ENCODE results near the gene DGKI. TPM values are rescaled to one million over a fixed set of nuclear protein-coding genes. Genes with fewer than 3 reads are reported as not detected.

Gene DGKI
- total RNA-seq, 1 experiment from 2014 or later = not detected

DNA sequence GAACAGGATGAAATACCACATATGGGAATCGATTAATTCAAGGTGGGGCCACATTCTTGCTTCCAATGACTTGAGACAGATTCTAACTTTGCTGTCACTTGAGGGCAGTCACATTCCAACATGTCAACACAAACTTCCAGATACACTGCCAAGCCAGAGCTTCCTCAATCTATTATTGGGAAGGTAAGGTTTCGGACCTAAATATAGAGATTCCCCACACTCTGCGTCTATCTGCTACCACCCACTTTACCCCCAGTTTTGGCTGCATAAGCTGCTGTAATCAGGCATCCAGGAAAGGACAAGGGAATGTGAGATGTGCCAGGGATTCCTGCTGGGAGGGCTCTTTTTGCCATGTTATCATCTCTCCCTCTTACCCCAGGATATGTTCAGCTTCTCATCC is 20.5 kb upstream of the DGKI start:
- H3K4me1 ChIP-seq (ENCODE audit: control insufficient read depth, insufficient read depth, low read length) = no peaks in the 10 kb centered on the region
- ChIA-PET CTCF (interaction anchor here (0.6 kb wide), 1 partner anchor 213 kb away, joined by 3 read pairs; no protein-coding TSS in a partner anchor), POLR2A (no interaction called here)
- H3K36me3 ChIP-seq (ENCODE audit: control insufficient read depth, insufficient read depth, low read length) = no peaks in the 10 kb centered on the region
- ATAC-seq (no peak), DNase-seq (ENCODE audit: low read depth, low spot score) (no peak)
- TF ChIP-seq, protein P1, sequence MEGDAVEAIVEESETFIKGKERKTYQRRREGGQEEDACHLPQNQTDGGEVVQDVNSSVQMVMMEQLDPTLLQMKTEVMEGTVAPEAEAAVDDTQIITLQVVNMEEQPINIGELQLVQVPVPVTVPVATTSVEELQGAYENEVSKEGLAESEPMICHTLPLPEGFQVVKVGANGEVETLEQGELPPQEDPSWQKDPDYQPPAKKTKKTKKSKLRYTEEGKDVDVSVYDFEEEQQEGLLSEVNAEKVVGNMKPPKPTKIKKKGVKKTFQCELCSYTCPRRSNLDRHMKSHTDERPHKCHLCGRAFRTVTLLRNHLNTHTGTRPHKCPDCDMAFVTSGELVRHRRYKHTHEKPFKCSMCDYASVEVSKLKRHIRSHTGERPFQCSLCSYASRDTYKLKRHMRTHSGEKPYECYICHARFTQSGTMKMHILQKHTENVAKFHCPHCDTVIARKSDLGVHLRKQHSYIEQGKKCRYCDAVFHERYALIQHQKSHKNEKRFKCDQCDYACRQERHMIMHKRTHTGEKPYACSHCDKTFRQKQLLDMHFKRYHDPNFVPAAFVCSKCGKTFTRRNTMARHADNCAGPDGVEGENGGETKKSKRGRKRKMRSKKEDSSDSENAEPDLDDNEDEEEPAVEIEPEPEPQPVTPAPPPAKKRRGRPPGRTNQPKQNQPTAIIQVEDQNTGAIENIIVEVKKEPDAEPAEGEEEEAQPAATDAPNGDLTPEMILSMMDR (IDR thresholded peaks at IDR 0.05) = no peak
- TF ChIP-seq SIN3A (IDR thresholded peaks at IDR 0.05; ENCODE audit: borderline replicate concordance, insufficient read depth, low read depth, low read length) (no peak), TCF7L2 (IDR thresholded peaks at IDR 0.05; ENCODE audit: low read depth, low read length) (no peak), REST (IDR thresholded peaks at IDR 0.05; ENCODE audit: insufficient read depth in 1 of 2, low read depth in 2 of 2, low read length in 1 of 2) (no peak), POLR2AphosphoS5 (IDR thresholded peaks at IDR 0.05; ENCODE audit: low read depth, low read length) (no peak)
- in situ Hi-C loops (cut with HindIII; ENCODE audit: low pct_unique_long_range_greater_than_20kb, low sequenced_read_pairs) = no loop called here
- no peak overlapping the region for H3K27ac ChIP-seq (ENCODE audit: low read length)
- no peaks in the 10 kb centered on the region for H3K27me3 ChIP-seq (ENCODE audit: control insufficient read depth, insufficient read depth, low read length)
- no peak overlapping the region for H3K4me3 ChIP-seq (ENCODE audit: low read depth in 2 of 2, low read length in 2 of 2)
- intact Hi-C loops (cut with micrococcal nuclease; ENCODE audit: unreplicated experiment) = no loop called here
- BruUV-seq (replicated peaks) = no TSS peak
- no peaks in the 10 kb centered on the region for H3K9me3 ChIP-seq (ENCODE audit: control insufficient read depth, insufficient read depth, low read depth, low read length)

DNA sequence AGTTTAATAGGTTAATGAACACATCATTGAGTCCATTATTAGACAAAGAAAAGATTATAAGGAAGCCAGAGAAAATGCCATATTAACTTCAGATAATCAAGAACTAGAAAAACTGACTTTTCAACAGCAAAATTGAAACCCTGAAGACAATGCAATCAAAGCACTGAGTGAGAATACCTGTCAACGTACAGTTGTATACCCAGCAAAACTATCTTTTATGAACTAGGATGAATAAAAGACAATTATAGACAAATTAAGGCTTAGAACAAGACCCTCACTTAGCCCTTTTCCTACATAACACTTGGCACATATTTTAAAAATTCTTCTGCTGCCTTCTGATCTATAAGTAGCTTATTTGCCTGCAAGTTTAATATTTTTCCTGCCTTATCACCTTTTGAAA is 19.0 kb upstream of the DGKI start:
- Histone ChIP-seq H3K27ac (ENCODE audit: low read length) (no peak overlapping the region), H3K4me1 (ENCODE audit: control insufficient read depth, insufficient read depth, low read length) (no peaks in the 10 kb centered on the region), H3K4me3 (ENCODE audit: low read depth in 2 of 2, low read length in 2 of 2) (no peak overlapping the region), H3K9me3 (ENCODE audit: control insufficient read depth, insufficient read depth, low read depth, low read length) (no peaks in the 10 kb centered on the region), H3K36me3 (ENCODE audit: control insufficient read depth, insufficient read depth, low read length) (no peaks in the 10 kb centered on the region), H3K27me3 (ENCODE audit: control insufficient read depth, insufficient read depth, low read length) (no peaks in the 10 kb centered on the region)
- intact Hi-C loops (cut with micrococcal nuclease; ENCODE audit: unreplicated experiment) = no loop called here
- no peak for DNase-seq (ENCODE audit: low read depth, low spot score)
- CTCF ChIA-PET = no interaction called here
- in situ Hi-C loops (cut with HindIII; ENCODE audit: low pct_unique_long_range_greater_than_20kb, low sequenced_read_pairs) = no loop called here
- POLR2A ChIA-PET = interaction anchor here (0.6 kb wide), 1 partner anchor 9 kb away, joined by 4 read pairs; no protein-coding TSS in a partner anchor
- no TSS peak for BruUV-seq (replicated peaks)
- no peak for ATAC-seq
- TF ChIP-seq REST (IDR thresholded peaks at IDR 0.05; ENCODE audit: insufficient read depth in 1 of 2, low read depth in 2 of 2, low read length in 1 of 2) (no peak), TCF7L2 (IDR thresholded peaks at IDR 0.05; ENCODE audit: low read depth, low read length) (no peak), SIN3A (IDR thresholded peaks at IDR 0.05; ENCODE audit: borderline replicate concordance, insufficient read depth, low read depth, low read length) (no peak), POLR2AphosphoS5 (IDR thresholded peaks at IDR 0.05; ENCODE audit: low read depth, low read length) (no peak)
- TF ChIP-seq, protein P1 (IDR thresholded peaks at IDR 0.05) = no peak
